Right hindlimb (tissue), 1 donor: ENCODE data around the gene MAP6D1.

ENCODE experiments used
- DNase-seq: peaks from one replicate; pipeline ENCODE4 v3.0.0-alpha.2; 2018

The MAP6D1 gene

DNA sequence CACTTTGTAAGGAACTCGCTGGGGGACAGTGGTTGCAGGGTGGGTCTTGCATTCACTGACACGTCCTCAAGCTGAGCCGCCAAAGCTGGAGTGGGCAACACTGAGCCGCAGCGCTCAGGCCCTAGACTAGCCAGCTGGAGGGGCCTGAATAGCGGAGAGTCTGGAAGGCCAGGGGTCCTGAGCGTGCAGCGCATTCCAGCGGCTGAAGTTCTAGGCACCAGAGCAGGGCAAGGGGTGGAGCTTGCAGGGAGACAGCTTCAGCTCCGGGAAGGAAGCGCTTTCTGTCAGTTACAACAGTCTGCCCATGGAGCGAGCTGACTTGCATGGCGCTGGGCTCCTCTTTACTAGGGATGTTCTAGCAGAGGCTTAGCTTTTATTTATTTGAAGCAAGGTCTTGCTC lies 2.7 kb downstream of the MAP6D1 start:
- DNase-seq = no peak

GRCh38 chr3:183819831-183820230 lies 5.5 kb downstream of the MAP6D1 start:
- no peak for DNase-seq

GRCh38 chr3:183818706-183819624 lies 6.4 kb downstream of the MAP6D1 start:
- DNase-seq = no peak

DNA sequence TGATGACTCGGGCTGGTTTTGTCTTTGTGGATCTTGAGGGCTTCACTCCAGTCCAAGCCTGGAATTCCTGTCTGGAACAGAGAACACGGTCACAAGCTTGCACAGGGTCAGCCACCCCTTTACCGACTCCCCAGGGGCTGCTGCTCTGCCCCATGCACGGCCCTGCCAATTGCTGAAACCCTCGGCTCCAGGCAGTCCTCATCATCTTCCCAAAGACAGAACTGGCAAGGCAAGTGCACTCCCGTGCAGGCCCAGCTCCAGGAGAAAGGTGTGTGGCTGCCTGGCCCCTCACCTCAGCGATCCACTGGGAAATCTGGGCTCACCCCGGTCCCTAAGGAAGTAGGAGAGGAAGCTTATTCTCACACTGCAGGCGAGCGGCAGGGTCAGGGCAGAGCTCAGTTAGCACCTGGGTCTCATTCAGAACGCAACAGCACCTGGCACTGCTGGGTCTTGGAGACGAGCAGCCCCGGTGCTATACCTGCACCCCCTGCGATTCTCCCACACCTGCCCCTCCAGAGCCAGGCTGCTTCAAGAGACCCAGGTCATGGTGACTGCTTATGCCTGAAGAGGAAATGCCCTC lies 7.2 kb downstream of the MAP6D1 start:
- no peak for DNase-seq

DNA sequence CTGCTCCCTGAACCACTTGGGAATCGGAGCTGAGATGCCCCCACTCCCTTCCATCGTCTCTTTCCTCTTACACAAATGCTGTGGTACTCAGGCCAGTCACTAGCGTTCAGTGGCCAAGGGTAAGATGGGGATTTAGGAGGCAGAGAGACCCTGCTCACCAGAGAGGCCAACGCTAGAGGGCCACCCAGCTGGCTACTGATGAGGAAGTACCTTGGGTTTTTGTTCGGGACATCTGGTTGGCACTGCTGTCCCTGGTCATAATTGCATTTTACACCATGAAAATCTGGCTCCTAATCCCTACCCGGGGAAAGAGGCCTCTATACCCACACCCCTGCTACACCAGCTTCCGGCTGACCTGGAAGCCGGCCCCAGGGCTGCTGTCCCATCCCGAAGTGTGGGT lies 7.7 kb downstream of the MAP6D1 start:
- DNase-seq = no peak

DNA sequence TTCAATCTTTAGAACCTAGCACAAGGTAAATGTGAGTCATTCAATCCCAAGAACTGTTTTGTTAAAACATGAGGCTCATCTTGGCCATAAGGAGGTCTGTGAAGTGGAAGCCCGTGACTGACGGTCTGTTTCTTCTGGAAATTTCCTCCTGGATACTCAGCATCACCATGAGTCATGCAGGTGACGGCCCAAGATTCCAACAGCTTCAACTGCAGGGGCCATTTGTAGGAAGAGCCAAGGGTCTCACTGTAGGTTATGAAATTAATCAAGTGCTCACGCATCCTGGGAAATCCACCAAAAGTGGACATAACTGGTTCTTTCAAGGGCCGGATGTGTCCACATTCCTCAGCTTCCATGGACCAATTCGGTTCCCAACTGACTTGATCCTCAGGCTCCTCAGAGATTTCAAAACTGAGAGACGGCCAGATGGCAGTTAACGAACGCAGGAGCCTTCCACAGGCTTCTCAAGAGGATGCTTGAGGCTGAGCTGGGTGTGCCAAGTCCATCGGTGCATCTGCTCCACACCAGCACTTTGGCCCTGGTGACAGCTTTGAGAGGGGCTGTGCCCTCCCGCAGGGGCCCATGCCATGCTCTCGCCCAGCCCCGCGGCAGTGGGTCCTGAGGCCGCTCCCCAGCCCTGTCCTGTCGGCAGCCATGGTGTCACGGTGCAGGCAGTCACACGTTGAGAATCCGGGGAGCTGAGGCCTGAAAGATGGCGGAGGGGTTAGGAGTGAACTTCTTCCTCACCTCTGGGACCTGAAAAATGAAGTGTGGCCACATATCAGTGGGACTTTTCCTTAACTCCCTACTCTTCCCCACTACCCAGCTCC lies 8.5 kb downstream of the MAP6D1 start:
- DNase-seq = no peak

- no peak for DNase-seq
These were observed 9.4 kb downstream of the MAP6D1 start for GRCh38 chr3:183815951-183816475.

GRCh38 chr3:183815563-183815940 lies 9.8 kb downstream of the MAP6D1 start:
- DNase-seq = no peak

- no peak for DNase-seq
These were observed 11.1 kb downstream of the MAP6D1 start for GRCh38 chr3:183814240-183814639.

DNA sequence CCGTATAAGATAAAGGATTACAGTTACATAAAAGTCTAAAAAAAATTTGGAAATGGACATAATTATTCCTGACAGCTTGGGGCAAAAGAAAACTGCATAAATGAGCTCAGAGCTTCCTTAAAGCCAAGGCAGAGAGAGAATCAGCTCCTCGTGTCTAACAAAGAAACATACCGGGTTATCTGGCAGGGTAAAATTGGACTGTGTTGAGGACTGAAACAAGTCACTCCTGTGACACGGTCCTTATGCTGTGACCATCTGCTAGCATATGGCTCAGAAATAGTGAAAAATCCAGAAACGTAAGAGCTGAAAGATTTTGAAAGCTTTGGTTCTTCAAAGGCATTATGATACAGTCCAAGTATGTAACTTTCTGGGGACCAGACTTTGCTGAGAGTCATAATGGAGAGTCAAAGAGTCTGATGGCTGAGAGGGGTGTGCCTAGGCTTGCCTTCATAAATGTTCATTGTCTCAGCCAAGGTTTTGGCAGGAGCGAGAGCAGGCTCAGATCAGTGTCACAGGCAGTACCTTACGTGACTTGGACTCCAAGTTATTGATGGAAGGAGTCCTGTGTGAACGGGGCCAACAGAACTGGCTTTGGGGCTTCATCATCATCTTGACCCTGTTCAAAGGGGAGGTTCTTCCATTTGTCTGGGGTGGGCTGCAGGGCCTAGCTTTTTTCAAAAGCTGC lies 12.5 kb downstream of the MAP6D1 start:
- no peak for DNase-seq

DNA sequence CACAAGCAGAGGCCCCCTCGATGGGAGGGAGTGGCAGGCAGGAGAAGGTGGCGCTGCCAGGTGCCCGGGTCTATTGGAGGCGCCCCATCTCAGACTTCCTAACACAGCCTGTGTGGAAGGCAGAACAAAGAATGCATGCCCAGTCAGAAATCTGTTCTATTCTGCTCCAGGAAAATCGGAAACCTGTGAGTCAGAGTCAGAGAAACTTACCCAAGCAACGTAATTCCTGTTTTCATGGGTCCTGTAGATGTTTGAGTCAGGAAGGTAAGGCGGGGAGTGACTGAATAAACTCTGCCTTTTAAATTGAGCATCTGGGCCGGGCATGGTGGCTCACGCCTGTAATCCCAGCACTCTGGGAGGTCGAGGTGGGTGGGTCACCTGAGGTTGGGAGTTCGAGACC lies 13.7 kb downstream of the MAP6D1 start:
- no peak for DNase-seq

- no peak for DNase-seq
These were observed 14.5 kb downstream of the MAP6D1 start for GRCh38 chr3:183810643-183811594.

DNA sequence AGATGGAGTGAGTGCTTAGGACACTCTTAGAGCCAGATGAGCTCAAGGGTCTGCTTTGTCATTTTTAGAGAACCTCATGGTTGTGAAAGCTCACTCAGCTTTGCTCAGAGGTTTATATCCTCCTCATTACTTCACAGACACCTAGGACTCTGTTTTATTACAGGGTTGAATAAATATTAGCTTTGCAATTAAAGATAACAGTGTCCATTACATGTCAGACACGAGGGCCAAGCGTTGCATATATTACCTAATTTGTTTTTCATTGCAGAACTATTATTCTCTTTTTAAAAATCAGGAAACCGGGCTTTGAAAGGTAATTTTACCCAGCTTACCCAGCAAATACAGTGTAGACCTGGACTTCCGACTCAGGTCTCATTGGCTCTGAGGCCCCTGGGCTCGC lies 16.1 kb downstream of the MAP6D1 start:
- DNase-seq = no peak

DNA sequence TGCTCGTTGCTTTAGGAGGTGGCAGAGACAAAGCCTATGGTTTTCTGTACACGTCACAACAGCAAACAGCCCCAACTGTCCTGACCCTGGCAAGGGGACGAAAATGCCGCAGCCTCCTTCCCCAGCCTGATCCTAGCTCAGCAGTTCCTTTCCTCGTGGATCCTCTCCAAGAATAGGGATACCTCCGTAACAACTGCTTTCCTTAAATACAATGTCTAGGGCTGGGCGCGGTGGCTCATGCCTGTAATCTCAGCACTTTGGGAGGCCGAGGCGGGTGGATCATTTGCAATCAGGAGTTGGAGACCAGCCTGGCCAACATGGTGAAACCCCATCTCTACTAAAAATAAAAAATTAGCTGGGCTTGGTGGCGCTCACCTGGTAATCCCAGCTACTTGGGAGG lies 17.0 kb downstream of the MAP6D1 start:
- no peak for DNase-seq

DNA sequence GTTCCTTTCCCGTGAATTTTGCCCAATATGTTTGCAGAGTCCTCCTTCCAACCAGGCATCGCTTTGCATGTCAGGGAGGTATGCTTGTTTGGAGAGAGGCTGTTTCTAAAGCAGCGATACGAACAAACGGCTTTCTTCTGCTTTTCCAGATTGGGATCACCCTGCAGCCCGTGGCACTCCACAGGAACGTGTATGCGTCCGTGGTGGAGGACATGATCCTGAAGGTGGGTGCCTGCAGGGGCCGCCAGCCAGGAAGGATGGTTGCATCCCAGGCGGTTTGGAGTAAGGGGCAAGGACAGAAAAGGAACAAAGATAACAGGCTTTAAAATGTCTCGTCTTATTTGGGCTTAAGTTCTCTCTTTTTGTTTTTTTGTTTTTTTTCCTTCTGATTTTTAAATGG lies 17.5 kb downstream of the MAP6D1 start:
- DNase-seq = no peak

GRCh38 chr3:183807209-183807728 lies 18.1 kb downstream of the MAP6D1 start:
- no peak for DNase-seq

DNA sequence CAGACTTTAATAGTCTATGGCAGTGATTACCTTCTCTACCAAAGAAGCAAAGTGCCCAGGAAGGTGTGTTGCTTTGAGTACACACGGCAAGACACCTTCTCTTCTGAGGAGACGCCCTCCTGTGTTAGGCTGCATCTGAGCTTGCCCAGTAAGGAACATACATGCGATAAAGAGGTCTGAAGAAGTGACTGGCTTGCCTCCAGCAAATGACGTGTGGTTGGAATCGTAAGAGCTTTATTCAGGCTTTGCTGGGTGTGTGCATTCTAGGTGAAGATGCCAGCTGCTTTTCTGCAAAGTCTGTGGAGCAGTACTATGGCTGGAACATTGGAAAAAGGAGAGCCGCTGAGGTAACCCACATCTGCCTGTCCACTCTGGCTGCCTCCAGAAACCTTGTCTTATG lies 22.4 kb downstream of the MAP6D1 start:
- no peak for DNase-seq

DNA sequence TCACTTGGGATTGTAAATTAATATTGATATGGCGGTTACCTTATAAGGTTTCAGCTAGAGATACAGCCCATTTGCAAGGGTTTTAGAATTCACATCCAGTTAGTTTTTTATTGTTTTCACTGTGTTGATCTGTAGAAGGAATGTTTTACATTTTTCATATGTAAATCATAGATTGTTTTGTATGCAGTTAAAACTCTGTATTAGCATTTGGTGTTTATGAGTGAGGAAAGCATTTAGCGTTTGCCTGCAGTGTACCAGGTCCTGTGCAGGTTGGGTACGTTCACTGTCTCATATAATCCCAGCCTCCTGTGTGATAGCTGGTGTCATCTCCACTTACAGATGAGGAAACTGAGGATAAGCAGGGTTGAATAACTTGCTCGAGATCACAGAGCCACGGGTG lies 23.8 kb downstream of the MAP6D1 start:
- no peak for DNase-seq

DNA sequence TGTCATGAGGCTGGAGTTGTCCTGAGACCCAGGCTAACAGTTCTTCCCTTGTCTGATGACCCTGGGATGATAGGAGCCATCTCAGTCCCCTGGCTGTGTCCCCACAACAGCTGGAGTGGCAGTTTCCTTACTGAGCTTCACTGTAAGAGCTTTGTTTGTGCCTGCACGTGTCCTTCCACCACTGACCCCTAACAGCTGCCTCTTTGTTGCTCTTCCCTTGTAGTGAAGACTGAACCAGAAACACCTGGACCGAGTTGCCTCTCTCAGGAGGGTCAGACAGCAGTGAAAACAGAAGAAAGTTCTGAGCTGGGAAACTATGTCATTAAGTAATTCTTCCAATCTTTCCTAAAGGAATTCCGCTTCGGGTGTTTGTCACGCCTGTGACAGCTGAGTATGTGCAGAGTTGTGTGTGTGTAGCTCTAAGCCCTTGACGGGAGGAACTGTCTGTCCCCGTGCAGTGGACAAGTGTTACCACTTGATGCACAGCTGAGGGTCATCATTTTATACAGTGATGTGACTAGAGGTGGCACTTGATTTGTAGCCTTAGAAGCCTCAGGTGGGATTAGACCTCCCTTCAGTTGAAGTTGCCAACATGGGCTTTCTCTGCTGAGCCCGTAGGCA lies 25.0 kb downstream of the MAP6D1 start:
- peak; percentile 54 for DNase-seq

- no peak for DNase-seq
These were observed 25.9 kb downstream of the MAP6D1 start for GRCh38 chr3:183799461-183799860.

GRCh38 chr3:183797996-183798395 lies 27.4 kb downstream of the MAP6D1 start:
- DNase-seq = no peak
